Stimulated activated CD8-positive, alpha-beta memory T cell treated with anti-CD3 and anti-CD28 coated beads, Interleukin-7, amount 100 ng/mL, for 48 hours (primary cell): ENCODE data around the gene C18orf54.
"Not testable (repeated sequence)": the region's sequence is repeated elsewhere in the genome, so short reads cannot be mapped to it uniquely, and the experiment has no call there.

Source experiments
- DNase-seq, 2 donors: peaks; one replicate each; pipeline ENCODE4 v3.0.0-alpha.2; 2020; ENCODE audit warnings: low read depth in 1 of 2; ENCODE audit errors: extremely low read depth in 1 of 2

The C18orf54 gene

DNA sequence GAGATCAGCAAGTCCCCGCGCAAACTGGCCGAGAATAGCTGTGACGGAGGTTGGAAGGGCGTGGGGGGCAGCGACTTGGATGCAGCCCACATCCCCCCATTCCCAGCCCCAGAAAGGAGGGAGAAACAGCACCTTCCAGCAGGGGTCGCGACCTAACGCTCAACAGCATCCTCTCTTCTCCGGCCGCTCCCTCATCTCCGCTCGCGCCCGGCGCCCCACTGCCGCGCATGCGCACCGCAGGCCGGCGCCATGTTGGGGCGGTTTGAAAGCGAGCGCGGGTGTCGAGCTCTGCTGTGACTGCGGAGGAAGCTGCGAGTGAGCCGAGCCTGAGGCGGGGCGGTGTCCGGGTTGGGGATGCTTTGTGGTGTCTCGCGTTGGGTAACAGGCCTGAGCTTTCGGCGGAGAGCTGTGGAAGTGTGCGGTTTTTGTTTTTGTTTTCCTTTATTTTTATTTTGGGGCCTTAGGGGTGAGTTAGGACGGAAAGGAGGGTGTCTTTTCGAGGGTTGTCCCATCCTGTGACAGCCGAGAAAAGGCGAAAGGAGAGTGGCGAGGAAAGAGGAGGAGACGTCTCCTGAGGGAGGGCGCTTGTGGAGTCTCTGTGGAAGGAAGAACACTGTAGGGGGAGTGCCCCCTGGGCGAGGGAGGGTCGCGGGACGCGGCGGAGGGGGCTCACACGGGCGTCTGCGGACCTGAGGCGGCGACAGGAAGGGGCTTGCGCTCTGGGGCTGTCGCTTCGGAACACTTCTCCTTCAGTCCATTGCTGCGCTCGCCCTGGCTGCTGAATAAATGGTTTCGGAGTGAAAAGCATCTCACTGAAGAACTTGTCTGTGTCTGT lies at the start of gene C18orf54, which contains the start of gene STARD6:
Gene C18orf54, plus strand, starts transcription at position 247 of the 835 bp plus-strand sequence. CDS start 2,667 bp downstream, outside the sequence.
Gene STARD6, minus strand, starts transcription at position 199 of the 835 bp plus-strand sequence. CDS start 3,285 bp downstream, outside the sequence.
- peak; percentile 79 for DNase-seq

DNA sequence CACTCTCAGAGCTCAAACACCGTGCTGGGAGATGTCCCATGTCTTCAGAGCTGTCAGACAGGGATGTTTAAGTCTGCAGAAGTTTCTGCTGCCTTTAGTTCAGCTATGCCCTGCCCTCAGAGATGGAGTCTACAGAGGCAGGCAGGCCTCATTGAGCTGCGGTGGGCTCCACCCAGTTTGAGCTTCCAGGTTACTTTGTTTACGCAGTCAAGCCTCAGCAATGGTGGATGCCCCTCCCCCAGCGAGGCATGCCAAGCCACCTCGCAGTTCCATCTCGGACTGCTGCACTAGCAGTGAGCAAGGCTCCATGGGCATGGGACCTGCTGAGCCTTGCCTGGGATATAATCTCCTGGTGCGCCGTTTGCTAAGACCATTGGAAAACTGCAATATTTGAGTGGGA lies 48.1 kb upstream of the C18orf54 start:
- not testable (repeated sequence) for DNase-seq

DNA sequence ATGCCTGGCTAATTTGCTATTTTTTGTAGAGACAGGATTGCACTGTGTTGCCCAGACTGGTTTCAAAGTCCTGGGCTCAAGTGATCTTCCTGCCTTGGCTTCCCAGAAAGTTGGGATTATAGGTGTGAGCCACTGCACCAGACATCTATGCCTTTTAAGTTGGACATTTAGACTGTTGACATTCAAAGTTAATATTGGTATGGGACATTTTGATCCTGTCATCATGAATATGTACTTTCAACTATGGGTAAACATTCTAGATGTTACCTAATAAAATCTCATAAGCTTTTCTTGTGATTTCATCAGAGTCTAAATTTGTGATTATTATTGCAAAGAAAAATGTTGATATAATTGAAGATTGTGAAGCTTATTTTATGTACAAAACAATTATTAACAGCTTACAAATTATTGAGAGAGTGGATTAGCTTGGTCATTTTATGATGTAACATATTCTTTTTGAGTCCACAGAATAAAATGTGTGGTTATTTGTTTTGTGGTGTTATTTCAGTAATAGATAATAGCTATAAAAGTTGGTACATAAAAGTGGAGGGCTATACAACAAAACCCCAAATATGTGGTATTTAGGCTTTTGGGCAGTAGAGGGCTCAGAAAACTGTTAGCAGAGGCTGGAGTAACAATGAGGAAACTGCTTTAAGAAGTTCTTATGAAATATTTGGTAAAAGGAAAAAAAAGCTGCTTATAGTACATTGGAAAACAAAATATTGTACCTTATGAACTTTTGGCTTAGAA lies 41.5 kb upstream of the C18orf54 start:
- DNase-seq = no peak

- DNase-seq = no peak
Observed at GRCh38 chr18:54323561-54323960, 34.1 kb upstream of the C18orf54 start.

DNA sequence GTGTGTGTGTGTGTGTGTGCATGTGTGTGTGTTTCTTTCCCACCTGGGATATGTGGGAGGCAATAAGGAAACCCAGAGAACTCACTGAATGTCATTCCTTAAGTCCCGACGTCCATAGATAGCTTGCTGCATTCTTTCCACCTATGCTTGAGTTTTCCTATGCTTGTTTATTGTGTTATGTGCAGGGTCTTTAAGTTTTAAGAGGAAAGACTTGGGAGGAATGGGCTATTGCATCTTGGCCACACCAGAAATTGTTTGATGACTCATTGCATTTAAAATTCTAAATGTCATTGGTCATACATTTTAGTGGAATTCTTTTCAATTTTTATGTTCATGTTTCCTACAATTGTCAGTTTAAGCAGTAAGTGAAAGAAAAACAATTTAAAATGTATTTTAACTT lies 33.7 kb upstream of the C18orf54 start:
- no peak for DNase-seq

DNA sequence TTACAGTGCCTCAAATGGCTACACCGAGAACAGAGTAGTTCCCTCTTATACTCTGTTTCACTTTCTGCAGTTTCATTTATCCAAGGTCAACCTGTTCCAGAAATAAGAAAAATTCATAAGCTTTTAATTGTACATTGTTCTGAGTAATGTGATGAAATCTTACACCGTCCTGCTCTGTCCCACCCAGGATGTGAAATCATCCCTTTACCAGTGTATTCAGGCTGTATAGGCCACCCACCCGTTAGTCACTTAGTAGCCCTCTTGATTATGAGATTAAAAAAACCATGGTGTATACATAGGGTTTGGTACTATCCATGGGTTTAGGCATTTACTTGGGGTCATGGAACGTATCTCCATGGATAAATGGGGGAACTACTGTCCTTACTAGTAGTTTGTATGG lies 29.9 kb upstream of the C18orf54 start:
- no peak for DNase-seq

GRCh38 chr18:54329787-54330186 lies 27.9 kb upstream of the C18orf54 start:
- DNase-seq = no peak

DNA sequence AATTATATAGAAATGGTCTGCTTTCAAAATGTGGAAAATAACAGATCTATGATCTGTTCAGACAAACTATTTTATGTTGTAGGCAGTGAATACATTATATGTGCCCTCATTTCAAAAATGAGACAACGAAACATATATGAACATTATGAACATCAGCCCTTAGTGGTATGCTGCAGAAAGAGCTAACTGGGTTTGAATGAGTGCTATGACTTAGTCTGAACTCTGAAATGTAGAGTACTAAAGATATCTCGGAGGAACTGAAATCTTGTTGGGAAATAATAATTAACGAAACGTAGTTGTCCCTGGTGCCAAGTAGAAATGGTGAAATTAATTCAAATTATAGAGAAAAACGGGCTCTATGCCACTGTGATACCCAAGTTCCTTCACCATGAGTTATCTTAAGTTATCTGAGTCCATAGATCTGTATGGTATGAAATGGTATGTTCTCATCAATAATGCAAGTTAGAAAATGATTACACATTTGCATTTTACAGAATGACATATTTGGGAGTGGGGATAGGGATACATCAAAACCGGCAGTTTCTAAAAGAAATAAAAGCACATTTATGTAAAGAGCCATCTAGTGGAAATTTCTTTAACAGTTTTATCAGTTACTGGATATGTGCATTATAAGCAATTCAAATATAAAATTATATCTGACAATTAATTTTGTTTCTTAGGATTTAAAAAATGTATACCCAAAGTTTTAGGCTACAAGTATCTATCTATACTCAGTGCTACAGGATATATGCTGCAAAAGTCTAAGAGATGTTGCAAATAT lies 26.7 kb upstream of the C18orf54 start:
- DNase-seq = no peak

DNA sequence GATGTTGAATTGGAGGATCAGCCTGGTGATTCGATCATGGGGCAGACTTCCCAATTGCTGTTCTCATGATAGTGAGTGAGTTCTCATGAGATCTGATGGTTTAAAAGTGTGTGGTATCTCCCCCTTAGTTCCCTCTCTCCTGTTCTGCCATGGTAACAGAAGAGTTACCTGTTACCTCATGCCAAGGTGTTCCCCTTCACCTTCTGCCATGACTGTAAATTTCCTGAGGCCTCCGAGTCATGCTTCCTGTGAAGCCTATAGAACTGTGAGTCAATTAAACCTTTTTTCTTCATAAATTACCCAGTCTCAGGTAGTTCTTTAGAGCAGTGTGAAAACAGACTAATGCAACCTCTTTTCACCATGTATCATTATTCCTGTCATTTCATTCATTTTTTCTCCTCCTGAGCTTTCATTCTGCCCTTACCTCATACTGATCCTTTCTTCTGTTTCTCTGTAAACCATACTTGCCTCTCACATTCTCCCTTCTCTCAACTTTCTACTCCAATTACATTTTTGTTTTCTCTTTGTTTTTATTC lies 22.0 kb upstream of the C18orf54 start:
- no peak for DNase-seq

DNA sequence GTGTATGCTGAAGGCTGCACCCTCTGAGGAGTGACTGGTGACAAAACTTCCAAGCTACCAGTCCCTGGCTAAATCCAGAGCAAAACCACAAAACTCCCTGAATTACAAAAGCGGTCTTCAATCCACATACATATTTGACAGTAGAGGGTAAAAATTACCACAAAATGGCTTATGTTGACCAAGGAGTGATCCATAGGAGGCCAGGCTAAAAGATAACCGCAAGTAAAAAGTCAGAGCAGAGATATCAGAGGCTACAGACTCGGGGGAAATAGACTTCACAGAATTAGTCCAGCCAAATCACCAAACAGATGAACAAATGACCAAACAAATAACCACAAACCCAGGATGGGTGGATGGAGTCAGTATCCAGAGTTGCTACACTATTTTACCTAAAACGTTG lies 19.5 kb upstream of the C18orf54 start:
- no peak for DNase-seq

DNA sequence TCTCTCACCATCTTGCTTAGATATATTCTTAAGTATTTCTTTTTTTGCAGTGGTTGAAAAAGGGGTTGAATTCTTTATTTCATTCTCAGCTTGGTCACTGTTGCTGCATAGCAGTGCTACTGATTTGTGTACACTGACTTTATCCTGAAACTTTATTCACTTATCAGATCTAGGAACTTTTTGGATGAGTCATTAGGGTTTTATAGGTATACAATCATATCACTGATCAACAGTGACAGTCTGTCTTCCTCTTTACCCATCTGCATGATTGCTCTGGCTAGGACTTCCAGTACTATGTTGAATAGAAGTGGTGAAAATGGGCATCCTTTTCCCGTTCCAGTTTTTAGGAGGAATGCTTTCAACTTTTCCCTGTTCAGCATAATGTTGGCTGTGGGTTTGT lies 6.5 kb upstream of the C18orf54 start:
- DNase-seq = no peak

DNA sequence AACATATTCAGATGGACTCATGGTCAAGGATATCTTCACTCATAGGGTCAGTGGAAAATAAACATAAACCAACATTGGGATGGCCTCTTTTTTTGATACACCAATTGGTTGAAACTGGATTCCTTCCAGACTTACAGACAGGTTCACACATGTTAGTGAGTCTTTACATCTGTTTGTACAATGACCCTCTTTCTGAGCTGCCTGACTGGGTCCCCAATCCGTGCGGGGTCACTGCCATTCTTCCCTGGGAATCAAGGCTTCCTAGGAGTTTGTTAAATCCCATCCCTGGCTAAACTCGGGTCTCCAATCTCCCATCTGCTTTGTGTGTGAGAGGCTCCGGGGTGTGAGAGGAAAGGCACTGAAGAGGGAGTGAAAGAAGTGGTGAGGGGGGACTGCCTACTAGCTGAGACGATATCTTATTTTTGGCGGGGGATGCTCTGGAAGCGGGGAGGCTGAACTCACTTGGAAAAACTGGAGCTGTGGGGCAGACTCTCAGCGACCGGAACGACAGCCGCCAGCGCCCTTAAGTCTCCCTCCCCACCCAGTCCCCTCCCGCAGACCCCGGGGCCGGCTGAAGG lies 535 bp upstream of the C18orf54 start:
- no peak for DNase-seq

DNA sequence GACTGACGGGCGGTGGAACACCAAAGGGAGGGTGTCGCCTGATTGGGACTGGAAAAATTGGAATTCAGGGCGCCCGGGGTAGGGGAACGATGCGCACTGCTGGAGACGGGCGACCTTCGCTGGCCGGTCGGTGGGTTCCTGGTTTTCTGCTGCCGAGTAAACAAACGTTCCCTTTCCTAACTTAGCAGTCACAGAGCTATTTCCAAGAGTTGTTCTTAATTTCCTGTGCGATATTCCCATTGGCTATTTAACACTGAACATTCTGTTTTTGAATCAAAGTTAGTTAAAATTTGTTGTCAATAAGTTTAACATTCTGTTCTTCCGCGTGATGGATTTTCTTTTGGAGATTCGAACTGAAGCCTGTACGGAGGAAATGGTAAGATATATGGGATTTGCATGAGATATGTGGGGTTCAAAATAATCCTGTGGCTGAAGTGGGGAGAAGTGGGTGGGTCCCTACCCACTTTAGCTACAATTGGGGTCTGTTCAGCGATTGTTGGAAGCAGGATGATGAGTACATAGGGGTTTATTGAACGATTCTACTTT lies 862 bp downstream of the C18orf54 start:
- DNase-seq = no peak

DNA sequence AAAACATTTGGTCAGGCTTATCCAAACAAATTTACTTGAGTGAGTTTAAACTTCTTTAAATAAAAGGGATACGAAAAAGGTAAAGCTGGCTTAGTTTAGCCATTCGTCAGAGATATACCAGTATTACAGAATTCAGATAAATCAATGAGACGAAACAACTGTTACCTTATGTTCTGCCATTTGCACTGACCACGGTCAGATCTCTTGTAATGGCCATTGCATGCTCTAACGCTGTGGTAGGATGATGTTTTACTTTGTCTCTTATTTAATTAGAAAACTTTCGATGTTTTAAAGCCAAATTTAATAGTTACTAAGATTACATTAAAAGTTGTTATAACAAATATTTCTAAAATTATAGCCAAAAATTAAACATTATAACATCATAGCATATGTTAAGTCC lies 1.5 kb downstream of the C18orf54 start:
- DNase-seq = no peak

DNA sequence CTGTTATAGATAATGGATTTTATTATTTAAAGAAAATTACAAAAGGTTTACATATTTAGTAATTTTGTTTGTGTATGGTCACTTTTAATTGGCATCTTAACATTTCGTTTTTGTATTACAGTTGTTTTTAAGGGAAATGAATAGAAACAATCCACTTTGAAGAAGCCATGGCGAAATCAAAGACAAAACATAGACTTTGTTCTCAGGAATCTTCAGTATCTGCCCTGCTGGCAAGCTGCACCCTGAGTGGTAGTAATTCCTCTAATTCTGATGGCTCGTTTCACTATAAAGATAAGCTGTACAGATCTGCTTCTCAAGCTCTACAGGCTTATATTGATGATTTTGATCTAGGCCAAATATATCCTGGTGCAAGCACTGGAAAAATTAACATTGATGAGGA lies 2.7 kb downstream of the C18orf54 start:
- no peak for DNase-seq

GRCh38 chr18:54378057-54378456 lies 20.4 kb downstream of the C18orf54 start:
- DNase-seq = no peak

- DNase-seq = no peak
Observed at GRCh38 chr18:54381640-54382039, 23.9 kb downstream of the C18orf54 start.

- no peak for DNase-seq
Observed at GRCh38 chr18:54382076-54382475, 24.4 kb downstream of the C18orf54 start.

DNA sequence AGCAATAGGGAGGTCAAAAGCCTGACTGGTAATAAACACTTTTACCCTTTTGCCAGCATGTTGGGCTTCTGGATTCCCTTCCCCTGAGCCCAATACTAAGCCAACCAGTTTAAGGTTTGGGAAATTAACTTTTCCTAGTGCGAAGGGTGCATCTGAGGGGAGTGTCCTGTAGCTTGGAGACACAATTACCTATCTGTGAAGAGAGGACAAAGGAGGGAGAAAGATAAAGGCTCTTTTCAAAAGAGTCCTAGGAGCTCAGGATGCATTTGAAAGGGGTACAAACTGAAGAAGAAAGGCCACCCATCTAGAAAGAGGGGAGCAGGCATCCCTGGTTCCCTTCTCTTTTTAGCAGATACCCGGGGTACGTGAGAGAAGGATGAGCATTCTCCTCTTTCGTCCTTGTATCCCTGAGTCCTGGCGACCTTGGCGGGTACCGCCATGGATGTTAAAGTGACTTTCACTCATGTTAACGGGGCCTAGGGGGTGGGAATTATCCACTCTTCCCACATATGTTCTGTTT lies 25.1 kb downstream of the C18orf54 start:
- DNase-seq = no peak

DNA sequence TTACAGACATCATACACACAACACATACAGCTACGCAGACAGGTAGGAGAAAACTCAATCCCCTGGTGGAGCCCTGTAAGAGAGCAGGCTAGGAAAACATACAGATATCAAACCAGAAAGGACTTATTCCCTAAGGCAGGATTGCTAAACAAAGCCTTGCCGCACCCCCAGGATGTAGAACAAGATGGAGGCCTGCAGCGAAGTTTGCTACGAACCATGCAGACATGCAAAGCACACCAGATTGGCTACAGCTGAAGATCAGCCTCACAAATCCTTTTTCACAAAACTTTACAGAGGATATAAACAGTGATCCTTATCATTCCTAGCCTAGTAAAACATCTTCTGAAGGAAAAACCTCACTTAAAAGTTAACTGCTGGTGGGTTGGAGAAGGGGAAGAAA lies 28.3 kb downstream of the C18orf54 start:
- no peak for DNase-seq
